Natural killer cell treated with Interleukin-12 subunit alpha and Interleukin-12 subunit beta and Interleukin-15 and Interleukin-18, amount 100 ng/mL, for 72 hours (primary cell): ENCODE results near the gene SFXN2. TPM values are rescaled to one million over a fixed set of nuclear protein-coding genes. Genes with fewer than 3 reads are reported as not detected.
"Not testable (repeated sequence)": the region's sequence is repeated elsewhere in the genome, so short reads cannot be mapped to it uniquely, and the experiment has no call there.

Experiments
- ATAC-seq, 2 donors: fragments of 150-1000 bp; cut with Tn5 transposase in 1 of 2; sonication (Bioruptor Pico), chemical (Tn5 transposase) in 1 of 2; 2 replicates each; pipeline ENCODE4 v1.10.0; 2021
- DNase-seq: peaks from one replicate; pipeline ENCODE4 v3.0.0; 2022; ENCODE audit warnings: low spot score
- H3K27ac Mint-ChIP-seq, 2 donors: 1 replicate in 1 of 2; 2 replicates in 1 of 2; pipeline ENCODE4 v1.8.0; 2022; ENCODE audit warnings: mixed read lengths in 2 of 2, mild to moderate bottlenecking in 1 of 2, moderate library complexity in 1 of 2
- H3K27me3 Mint-ChIP-seq, 2 donors: 1 replicate in 1 of 2; 2 replicates in 1 of 2; pipeline ENCODE4 v1.8.0; 2022; ENCODE audit warnings: mixed read lengths in 2 of 2
- H3K36me3 Mint-ChIP-seq: one replicate; pipeline ENCODE4 v1.8.0; 2022; ENCODE audit warnings: mixed read lengths
- H3K4me1 Mint-ChIP-seq, 2 donors: 1 replicate in 1 of 2; 2 replicates in 1 of 2; pipeline ENCODE4 v1.8.0; 2022; ENCODE audit warnings: low read depth in 2 of 2, mixed read lengths in 2 of 2, mild to moderate bottlenecking in 1 of 2
- H3K4me3 Mint-ChIP-seq: one replicate; pipeline ENCODE4 v1.8.0; 2022; ENCODE audit warnings: mixed read lengths
- H3K9me3 Mint-ChIP-seq: 2 replicates; pipeline ENCODE4 v1.8.0; 2022; ENCODE audit warnings: mixed read lengths
- total RNA-seq, 2 donors: library from RNA; stranded (reverse); gene quantifications; one replicate each; pipeline ENCODE4 v1.2.3, GENCODE V29; 2022

SFXN2 gene
- total RNA-seq, 2 donors from 2014 or later = 13.2 to 39.6 TPM

- peak overlapping the region in 1 of 2 donors; percentile 84 for H3K27ac Mint-ChIP-seq
- DNase-seq (no peak), ATAC-seq (peak in 1 of 2 donors; percentile 43)
- peaks cover 33 to 34% of the 10 kb centered on the region in 2 donors for H3K4me1 Mint-ChIP-seq
- peak overlapping the region; percentile 6 for H3K4me3 Mint-ChIP-seq
- H3K9me3 Mint-ChIP-seq = no peaks in the 10 kb centered on the region
- H3K36me3 Mint-ChIP-seq = no peaks in the 10 kb centered on the region
- no peaks in the 10 kb centered on the region for H3K27me3 Mint-ChIP-seq
Observed at GRCh38 chr10:102675666-102676533, 38.5 kb upstream of the SFXN2 start.

GRCh38 chr10:102676534-102677315 is 37.7 kb upstream of the SFXN2 start:
- peaks cover 33 to 34% of the 10 kb centered on the region in 2 donors for H3K4me1 Mint-ChIP-seq

GRCh38 chr10:102677331-102678067 is 36.9 kb upstream of the SFXN2 start:
- Mint-ChIP-seq H3K27ac (peak overlapping the region in 1 of 2 donors; percentile 65), H3K4me3 (no peak overlapping the region), H3K36me3 (no peaks in the 10 kb centered on the region), H3K9me3 (no peaks in the 10 kb centered on the region), H3K4me1 (peaks cover 33 to 34% of the 10 kb centered on the region in 2 donors), H3K27me3 (no peaks in the 10 kb centered on the region)
- DNase-seq (no peak), ATAC-seq (no peak)

More at GRCh38 chr10:102676534-102677315, 37.7 kb upstream of the SFXN2 start:
- Mint-ChIP-seq H3K9me3 (no peaks in the 10 kb centered on the region), H3K27me3 (no peaks in the 10 kb centered on the region), H3K36me3 (no peaks in the 10 kb centered on the region), H3K27ac (no peak overlapping the region), H3K4me3 (no peak overlapping the region)
- ATAC-seq (no peak), DNase-seq (no peak)

GRCh38 chr10:102678068-102678400 is 36.4 kb upstream of the SFXN2 start:
- DNase-seq = no peak
- H3K27ac Mint-ChIP-seq = peak overlapping the region in 1 of 2 donors; percentile 65
- peaks cover 33 to 34% of the 10 kb centered on the region in 2 donors for H3K4me1 Mint-ChIP-seq

GRCh38 chr10:102678842-102679289 is 35.6 kb upstream of the SFXN2 start:
- ATAC-seq = peak; percentile 72 to 83
- peaks cover 28 to 29% of the 10 kb centered on the region in 2 donors for H3K4me1 Mint-ChIP-seq

More at GRCh38 chr10:102678068-102678400, 36.4 kb upstream of the SFXN2 start:
- Mint-ChIP-seq H3K4me3 (no peak overlapping the region), H3K9me3 (no peaks in the 10 kb centered on the region), H3K36me3 (no peaks in the 10 kb centered on the region), H3K27me3 (no peaks in the 10 kb centered on the region)
- no peak for ATAC-seq

GRCh38 chr10:102679596-102679995 is 34.8 kb upstream of the SFXN2 start:
- Mint-ChIP-seq H3K4me3 (no peak overlapping the region), H3K36me3 (no peaks in the 10 kb centered on the region), H3K27ac (no peak overlapping the region), H3K27me3 (no peaks in the 10 kb centered on the region), H3K4me1 (peaks cover 22 to 26% of the 10 kb centered on the region in 2 donors), H3K9me3 (no peaks in the 10 kb centered on the region)
- no peak for ATAC-seq
- no peak for DNase-seq

More at GRCh38 chr10:102678842-102679289, 35.6 kb upstream of the SFXN2 start:
- no peaks in the 10 kb centered on the region for H3K36me3 Mint-ChIP-seq
- no peaks in the 10 kb centered on the region for H3K27me3 Mint-ChIP-seq
- DNase-seq = peak; percentile 77
- no peaks in the 10 kb centered on the region for H3K9me3 Mint-ChIP-seq
- peak overlapping the region in 1 of 2 donors; percentile 46 for H3K27ac Mint-ChIP-seq
- no peak overlapping the region for H3K4me3 Mint-ChIP-seq

GRCh38 chr10:102681696-102682095 is 32.7 kb upstream of the SFXN2 start:
- H3K4me3 Mint-ChIP-seq = no peak overlapping the region
- H3K36me3 Mint-ChIP-seq = no peaks in the 10 kb centered on the region
- no peaks in the 10 kb centered on the region for H3K27me3 Mint-ChIP-seq
- no peak for DNase-seq
- peaks cover 9 to 14% of the 10 kb centered on the region in 2 donors for H3K4me1 Mint-ChIP-seq
- no peak for ATAC-seq
- H3K27ac Mint-ChIP-seq = no peak overlapping the region
- H3K9me3 Mint-ChIP-seq = no peaks in the 10 kb centered on the region

GRCh38 chr10:102682416-102682815 is 32.0 kb upstream of the SFXN2 start:
- no peak overlapping the region for H3K27ac Mint-ChIP-seq
- H3K9me3 Mint-ChIP-seq = no peaks in the 10 kb centered on the region
- no peaks in the 10 kb centered on the region for H3K27me3 Mint-ChIP-seq
- peaks cover 9 to 14% of the 10 kb centered on the region in 2 donors for H3K4me1 Mint-ChIP-seq
- no peak for ATAC-seq
- no peak for DNase-seq
- no peak overlapping the region for H3K4me3 Mint-ChIP-seq
- H3K36me3 Mint-ChIP-seq = no peaks in the 10 kb centered on the region

- H3K4me3 Mint-ChIP-seq = no peak overlapping the region
- H3K9me3 Mint-ChIP-seq = no peaks in the 10 kb centered on the region
- H3K36me3 Mint-ChIP-seq = no peaks in the 10 kb centered on the region
- H3K27me3 Mint-ChIP-seq = no peaks in the 10 kb centered on the region
- DNase-seq (no peak), ATAC-seq (no peak)
- H3K27ac Mint-ChIP-seq = no peak overlapping the region
- peaks cover 7 to 9% of the 10 kb centered on the region in 2 donors for H3K4me1 Mint-ChIP-seq
Observed at GRCh38 chr10:102682981-102683380, 31.5 kb upstream of the SFXN2 start.

GRCh38 chr10:102683736-102684135 is 30.7 kb upstream of the SFXN2 start:
- Mint-ChIP-seq H3K4me3 (no peak overlapping the region), H3K9me3 (no peaks in the 10 kb centered on the region), H3K36me3 (no peaks in the 10 kb centered on the region), H3K27me3 (no peaks in the 10 kb centered on the region), H3K27ac (peak overlapping the region in 1 of 2 donors; percentile 42), H3K4me1 (peaks cover 0 to 4% of the 10 kb centered on the region in 2 donors)
- ATAC-seq (no peak), DNase-seq (no peak)

GRCh38 chr10:102691285-102692066 is 23.0 kb upstream of the SFXN2 start:
- no peaks in the 10 kb centered on the region for H3K36me3 Mint-ChIP-seq
- no peak overlapping the region for H3K27ac Mint-ChIP-seq
- H3K9me3 Mint-ChIP-seq = no peaks in the 10 kb centered on the region
- peaks cover 0 to 5% of the 10 kb centered on the region in 2 donors for H3K4me1 Mint-ChIP-seq
- no peak for DNase-seq
- ATAC-seq = no peak
- H3K4me3 Mint-ChIP-seq = no peak overlapping the region
- H3K27me3 Mint-ChIP-seq = no peaks in the 10 kb centered on the region

GRCh38 chr10:102695401-102695800 is 19.0 kb upstream of the SFXN2 start:
- H3K4me3 Mint-ChIP-seq, H3K27me3 Mint-ChIP-seq, ATAC-seq, H3K9me3 Mint-ChIP-seq, H3K4me1 Mint-ChIP-seq, H3K27ac Mint-ChIP-seq, DNase-seq: not testable (repeated sequence)
- peaks cover 14% of the 10 kb centered on the region for H3K36me3 Mint-ChIP-seq

GRCh38 chr10:102696736-102697135 is 17.7 kb upstream of the SFXN2 start:
- no peaks in the 10 kb centered on the region for H3K9me3 Mint-ChIP-seq
- H3K27me3 Mint-ChIP-seq = no peaks in the 10 kb centered on the region
- no peak for ATAC-seq
- no peak overlapping the region for H3K4me3 Mint-ChIP-seq
- peaks cover 14% of the 10 kb centered on the region for H3K36me3 Mint-ChIP-seq
- H3K4me1 Mint-ChIP-seq = no peaks in the 10 kb centered on the region
- DNase-seq = no peak
- H3K27ac Mint-ChIP-seq = peak overlapping the region in 1 of 2 donors; percentile 4
